GM19238 (cell line): ENCODE results near the gene LAGE3.

Experiments used
- DNase-seq: peaks from one replicate; pipeline ENCODE4 v3.0.0; 2011; ENCODE audit warnings: low spot score; ENCODE audit not compliant: insufficient read length

Gene LAGE3

GRCh38 chrX:154435171-154435733 lies 43.8 kb downstream of the LAGE3 start:
- no peak for DNase-seq

- no peak for DNase-seq
These were observed 44.5 kb downstream of the LAGE3 start for GRCh38 chrX:154434394-154435168.

- no peak for DNase-seq
These were observed 45.5 kb downstream of the LAGE3 start for GRCh38 chrX:154433605-154434004.

GRCh38 chrX:154432210-154432609 lies 46.9 kb downstream of the LAGE3 start:
- no peak for DNase-seq

- no peak for DNase-seq
These were observed 47.7 kb downstream of the LAGE3 start for GRCh38 chrX:154431341-154431740.

- DNase-seq, result no peak
These were observed 48.2 kb downstream of the LAGE3 start for GRCh38 chrX:154430916-154431315.

- no peak for DNase-seq
These were observed 48.6 kb downstream of the LAGE3 start for GRCh38 chrX:154430479-154430878.

GRCh38 chrX:154429711-154430110 lies 49.4 kb downstream of the LAGE3 start:
- no peak for DNase-seq

GRCh38 chrX:154428176-154429171 lies 50.6 kb downstream of the LAGE3 start, which contains the start of gene ATP6AP1:
Gene ATP6AP1, plus strand, starts transcription at chrX:154428677. Its CDS starts 16 bp downstream, at chrX:154428693.
- peak; percentile 91 for DNase-seq
